Activated gamma-delta T cell (primary cell): Measurements from ENCODE around the gene ST3GAL2.

Source experiments
- DNase-seq: peaks from one replicate; lab custom pipeline; 2025; lab: John Stamatoyannopoulos, UW
- total RNA-seq, 2 donors: gene quantifications; one replicate each; lab custom pipeline; 2026; lab: John Stamatoyannopoulos, UW

The ST3GAL2 gene
- 84.5 to 91.4 reads per million in 2 donors for total RNA-seq

DNA sequence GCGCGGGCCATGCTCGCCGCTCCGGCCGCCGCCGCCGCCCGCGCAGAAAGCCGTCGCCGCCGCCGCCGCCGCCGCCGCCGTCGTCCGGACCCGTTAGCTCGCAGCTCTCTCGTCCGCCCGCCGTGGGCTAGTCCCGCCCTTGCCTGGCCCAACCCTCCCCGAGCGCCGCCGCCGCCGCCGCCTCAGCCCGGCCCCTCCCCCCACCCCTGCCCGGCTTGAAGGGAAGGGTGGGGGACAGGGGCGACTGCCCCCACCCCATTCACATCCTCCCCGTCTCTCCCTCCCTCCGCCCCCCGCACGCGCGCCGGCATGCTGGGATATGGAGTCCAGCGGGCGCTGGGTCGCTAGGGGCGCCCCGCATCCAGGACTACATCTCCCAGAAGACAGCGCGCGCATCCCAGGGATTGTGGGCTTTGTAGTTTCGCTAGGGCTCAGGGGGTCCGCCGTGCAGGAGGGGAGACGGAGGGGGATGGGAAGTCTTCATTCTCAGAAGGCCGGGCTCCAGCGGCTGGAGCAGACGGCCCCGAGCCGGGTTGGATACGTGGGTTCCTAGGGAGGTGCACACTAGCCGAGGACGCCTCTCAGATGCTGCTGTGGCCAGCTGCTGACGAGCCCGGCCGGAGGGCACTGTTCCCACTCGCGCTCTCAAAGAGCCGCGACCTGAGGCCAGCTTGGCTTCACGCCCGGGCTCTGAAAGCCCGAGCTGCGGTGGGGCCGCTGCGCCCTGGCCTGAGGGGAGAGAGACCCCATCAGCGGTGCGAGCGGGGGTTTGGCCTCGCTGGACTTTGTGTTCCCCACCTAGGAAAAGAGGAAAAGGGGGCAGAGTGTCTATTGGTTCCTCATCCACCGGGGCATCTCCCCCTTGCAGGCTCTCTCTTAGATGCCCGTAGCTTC, at the start of gene ST3GAL2:
Gene ST3GAL2 (minus strand): TSS at position 132 of the 894 bp plus-strand sequence. CDS start 40,570 bp downstream, outside the sequence.
- DNase-seq = peak; percentile 91

DNA sequence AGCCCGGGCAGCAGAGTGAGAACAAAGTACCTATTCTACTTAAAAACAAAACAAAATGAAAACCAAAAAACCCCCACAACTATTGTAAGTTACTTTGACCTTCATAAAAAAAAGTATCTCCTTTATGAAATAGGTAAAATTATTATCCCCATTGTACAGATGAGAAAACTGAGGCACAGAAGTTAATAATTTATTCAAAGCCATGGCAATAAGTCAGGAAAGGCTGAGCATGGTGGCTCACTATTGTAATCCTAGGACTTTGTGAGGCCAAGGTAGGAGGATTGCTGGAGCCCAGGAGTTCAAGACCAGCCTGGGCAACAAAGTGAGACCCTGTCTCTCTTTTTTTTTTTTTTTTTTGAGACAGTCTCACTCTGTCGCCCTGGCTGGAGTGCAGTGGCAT, 46.0 kb upstream of the ST3GAL2 start:
- DNase-seq = no peak

DNA sequence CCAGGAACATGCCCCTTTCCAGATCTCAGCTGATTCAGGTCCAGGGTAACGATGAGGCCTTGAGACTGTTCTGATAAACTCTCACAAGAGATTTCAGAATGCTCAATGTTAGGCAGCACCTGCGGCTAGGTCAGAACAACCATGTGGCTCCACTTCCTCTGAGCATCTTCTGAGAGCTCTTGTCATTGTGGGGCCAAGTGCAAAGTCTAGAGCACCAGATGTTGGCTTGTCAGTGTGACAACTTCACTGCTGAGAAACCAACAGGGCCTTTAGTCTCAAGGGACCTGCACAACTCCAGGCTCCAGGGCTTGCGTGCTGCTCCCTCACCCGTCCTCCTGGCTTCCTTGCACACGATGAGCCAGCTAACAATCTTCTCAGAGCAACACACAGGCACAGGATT, 44.5 kb upstream of the ST3GAL2 start:
- DNase-seq = no peak

DNA sequence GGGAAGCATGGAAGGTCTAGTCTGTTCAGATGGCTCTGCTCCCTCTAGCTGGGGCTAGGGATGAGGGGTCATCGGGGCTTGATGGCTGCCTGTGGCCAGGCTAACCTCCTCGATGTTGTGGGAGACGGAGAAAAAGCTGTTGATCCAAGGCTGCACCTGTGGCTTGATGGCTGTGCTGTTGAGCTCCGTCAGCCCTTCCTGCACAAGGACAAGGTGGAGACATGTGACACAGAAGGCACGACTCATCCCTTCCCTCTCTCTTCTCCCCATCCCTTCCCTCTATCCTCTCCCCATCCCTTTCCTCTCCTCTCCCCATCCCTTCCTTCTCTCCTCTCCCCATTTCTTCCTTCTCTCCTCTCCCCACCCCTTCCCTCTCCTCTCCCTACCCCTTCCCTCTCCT, 43.7 kb upstream of the ST3GAL2 start:
- DNase-seq = no peak

- DNase-seq = no peak
Observed at GRCh38 chr16:70481929-70482536, 43.1 kb upstream of the ST3GAL2 start.

- DNase-seq = no peak
Observed at GRCh38 chr16:70480127-70481105, 41.5 kb upstream of the ST3GAL2 start.

GRCh38 chr16:70478912-70479341, 40.0 kb upstream of the ST3GAL2 start:
- no peak for DNase-seq

DNA sequence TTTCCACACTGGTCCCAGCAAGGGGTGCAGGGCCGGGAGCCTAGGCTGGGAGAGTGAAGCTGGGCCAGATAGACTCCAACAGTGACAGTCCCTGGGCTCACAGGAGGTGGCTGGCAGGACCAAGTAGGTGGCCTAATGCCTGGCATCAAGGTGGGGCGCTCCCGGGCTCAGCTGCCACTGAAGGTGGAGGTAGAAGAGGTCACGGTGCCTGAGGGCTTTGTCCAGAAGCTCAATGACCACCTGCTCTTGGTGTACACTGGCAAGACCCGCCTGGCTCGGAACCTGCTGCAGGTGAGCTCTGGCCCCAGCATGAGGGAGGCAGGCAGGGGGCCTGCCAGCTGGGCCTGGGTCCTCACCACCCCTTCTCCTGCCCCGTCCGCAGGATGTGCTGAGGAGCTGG, 39.3 kb upstream of the ST3GAL2 start:
- DNase-seq = no peak

DNA sequence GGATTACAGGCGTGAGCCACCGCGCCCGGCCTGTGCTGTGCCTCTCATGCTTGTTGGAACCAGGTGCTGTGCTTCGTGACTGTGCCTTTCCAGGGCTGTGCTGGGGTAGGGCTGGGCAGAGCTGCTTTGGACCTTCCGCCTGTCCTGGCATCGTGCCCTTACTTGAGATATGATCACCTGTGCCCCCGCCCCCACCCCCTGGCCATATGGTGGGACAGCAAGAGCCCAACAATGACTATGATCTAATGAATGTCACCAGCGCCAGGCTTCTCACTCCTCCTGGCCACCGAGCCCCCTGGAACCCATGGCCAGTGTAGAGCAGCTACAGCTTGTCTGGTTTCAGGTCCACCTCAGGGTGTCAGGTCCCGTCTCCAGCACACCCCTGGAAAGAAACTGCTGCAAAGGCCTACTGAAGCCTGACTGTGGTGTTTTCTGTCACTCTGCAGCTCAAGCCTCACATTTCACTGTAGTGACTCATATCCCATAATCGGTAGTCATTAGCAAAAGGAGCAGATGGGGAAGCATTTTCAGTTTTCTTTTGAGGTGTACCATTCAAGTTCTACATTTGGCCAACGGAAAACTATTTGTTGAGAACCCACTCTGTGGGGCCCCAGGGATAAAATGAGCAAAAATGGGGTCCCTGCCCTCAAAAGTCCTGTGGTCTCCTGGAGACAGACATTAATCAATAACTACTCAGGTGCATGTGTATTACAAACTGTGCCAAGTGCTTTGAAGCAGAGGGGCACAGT, 37.5 kb upstream of the ST3GAL2 start:
- DNase-seq = no peak

- no peak for DNase-seq
Observed at GRCh38 chr16:70475054-70475871, 36.4 kb upstream of the ST3GAL2 start.

DNA sequence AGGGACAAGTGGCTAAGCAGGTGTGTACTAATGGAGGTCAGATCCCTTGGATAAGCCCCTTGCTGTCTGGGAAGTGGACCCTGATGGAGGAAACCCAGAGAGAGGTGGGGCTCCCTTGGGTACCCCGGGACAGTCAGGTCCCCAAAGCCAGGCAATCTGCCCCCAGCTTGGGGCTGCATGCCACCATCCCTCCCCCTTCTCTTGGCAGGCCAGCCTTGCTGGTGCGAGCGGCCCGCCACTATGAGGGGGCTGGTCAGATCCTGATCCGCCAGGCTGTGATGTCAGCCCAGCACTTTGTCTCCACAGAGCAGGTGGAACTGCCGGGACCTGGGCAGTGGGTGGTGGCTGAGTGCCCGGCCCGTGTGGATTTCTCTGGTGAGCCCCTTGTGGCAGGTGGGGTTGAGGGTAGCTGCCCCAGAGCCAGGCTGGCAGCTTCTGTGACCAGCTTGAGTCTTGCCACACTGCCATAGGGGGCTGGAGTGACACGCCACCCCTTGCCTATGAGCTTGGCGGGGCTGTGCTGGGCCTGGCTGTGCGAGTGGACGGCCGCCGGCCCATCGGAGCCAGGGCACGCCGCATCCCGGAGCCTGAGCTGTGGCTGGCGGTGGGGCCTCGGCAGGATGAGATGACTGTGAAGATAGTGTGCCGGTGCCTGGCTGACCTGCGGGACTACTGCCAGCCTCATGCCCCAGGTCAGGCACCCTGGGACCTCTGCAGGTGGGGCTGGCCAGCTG, 35.6 kb upstream of the ST3GAL2 start:
- no peak for DNase-seq

GRCh38 chr16:70473446-70474319, 34.8 kb upstream of the ST3GAL2 start:
- no peak for DNase-seq

DNA sequence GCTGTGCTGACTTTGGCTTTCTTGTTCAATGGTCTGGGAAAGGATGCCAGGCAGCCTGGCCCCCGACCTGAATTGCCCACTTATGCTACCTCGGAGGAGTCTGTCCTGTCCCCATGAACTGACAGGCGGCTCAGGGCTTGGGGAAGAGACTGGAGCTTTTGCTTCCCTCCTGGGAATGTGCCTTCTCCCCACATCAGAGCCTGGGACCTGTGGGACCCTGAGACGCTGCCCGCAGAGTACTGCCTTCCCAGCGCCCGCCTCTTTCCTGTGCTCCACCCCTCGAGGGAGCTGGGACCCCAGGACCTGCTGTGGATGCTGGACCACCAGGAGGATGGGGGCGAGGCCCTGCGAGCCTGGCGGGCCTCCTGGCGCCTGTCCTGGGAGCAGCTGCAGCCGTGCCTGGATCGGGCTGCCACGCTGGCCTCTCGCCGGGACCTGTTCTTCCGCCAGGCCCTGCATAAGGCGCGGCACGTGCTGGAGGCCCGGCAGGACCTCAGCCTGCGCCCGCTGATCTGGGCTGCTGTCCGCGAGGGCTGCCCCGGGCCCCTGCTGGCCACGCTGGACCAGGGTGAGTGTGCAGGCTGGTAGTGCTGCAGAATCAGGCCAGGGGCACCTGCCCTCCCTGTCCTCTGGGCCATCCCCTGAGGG, 34.0 kb upstream of the ST3GAL2 start:
- DNase-seq = no peak

DNA sequence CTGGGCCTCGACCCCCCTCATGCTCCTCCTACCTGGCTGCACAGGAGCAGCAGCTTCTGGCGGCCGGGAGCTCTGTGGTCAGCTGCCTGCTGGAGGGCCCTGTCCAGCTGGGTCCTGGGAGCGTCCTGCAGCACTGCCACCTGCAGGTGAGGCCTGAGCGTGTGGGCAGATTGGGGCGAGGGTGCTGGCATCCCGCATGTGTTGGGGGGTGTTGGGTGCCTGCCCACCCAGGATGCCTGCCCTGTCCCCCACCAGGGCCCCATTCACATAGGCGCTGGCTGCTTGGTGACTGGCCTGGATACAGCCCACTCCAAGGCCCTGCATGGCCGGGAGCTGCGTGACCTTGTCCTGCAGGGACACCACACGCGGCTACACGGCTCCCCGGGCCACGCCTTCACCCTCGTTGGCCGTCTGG, 32.0 kb upstream of the ST3GAL2 start:
- DNase-seq = no peak

DNA sequence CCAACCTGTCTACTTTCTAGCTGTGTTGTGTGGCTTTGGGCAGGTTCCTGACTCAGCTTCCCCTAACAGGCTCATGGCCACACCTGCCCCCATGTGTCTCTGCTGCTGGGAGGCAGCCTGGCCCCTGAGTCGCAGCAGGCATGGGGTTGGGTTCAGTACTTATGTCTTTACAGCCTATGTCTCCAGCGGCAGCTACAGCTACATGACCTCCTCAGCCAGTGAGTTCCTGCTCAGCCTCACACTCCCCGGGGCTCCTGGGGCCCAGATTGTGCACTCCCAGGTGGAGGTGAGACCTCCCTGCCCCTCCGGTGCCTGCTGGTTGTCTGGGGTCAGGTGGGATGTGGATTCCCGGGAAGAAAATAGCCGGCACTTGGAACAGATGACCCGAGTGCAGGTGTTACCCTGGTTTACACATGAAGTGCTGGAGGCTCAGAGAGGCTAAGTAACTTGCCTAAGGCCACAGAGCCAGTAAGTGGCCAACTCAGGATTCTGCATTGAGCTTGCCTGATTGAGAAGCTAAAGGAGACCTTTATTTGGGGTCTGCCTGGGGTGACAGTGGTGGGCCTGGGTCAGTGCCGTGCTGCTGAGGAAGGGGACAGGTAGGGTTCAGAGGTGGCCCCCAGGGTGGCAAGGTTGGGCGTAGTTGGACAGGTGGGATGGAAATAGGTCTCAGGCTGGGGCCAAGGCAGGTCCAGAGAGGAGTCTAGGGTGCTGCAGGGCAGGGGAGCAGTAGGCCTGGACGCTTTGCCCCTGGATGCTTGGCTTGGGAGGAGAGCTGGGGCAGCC, 31.4 kb upstream of the ST3GAL2 start:
- DNase-seq = no peak

GRCh38 chr16:70468776-70469525, 30.1 kb upstream of the ST3GAL2 start:
- no peak for DNase-seq

GRCh38 chr16:70467608-70468007, 28.7 kb upstream of the ST3GAL2 start:
- DNase-seq = no peak
